Panc1 (cell line): Measurements from ENCODE around the gene PRKCA. TPM values are rescaled to one million over a fixed set of nuclear protein-coding genes. Genes with fewer than 3 reads are reported as not detected.

Source experiments
- ATAC-seq: fragments of 200-7000 bp; cut with Tn5 transposase; 2 replicates; pipeline ENCODE4 v1.9.1; 2020; ENCODE audit warnings: mild to moderate bottlenecking, moderate library complexity
- BruUV-seq: library from RNA; stranded (reverse); fragments of 400-500 nt; replicated peaks from 2 replicates; lab custom pipeline; 2021; lab: Mats Ljungman, UMichigan
- CTCF ChIA-PET: fragments of 300-600 bp; sonication (Branson Sonifier 250); formaldehyde crosslinking; loops from one replicate; lab custom pipeline; 2022; ENCODE audit warnings: antibody characterized with exemption; lab: Charles Lee
- POLR2A ChIA-PET: fragments of 300-600 bp; sonication (Branson Sonifier 250); formaldehyde crosslinking; loops from one replicate; lab custom pipeline; 2022; ENCODE audit warnings: antibody characterized with exemption; lab: Charles Lee
- DNase-seq: peaks from one replicate; pipeline ENCODE4 v3.0.0-alpha.2; 2010; ENCODE audit warnings: low read depth, low spot score
- H3K27ac ChIP-seq: 2 replicates; pipeline ENCODE4 v1.5.1; 2011; ENCODE audit warnings: mild to moderate bottlenecking, low read length, inconsistent platforms
- H3K27me3 ChIP-seq: fragments of 200-500 bp; sonication (Bioruptor generic); 2 replicates; pipeline ENCODE4 v1.6.0; 2014; ENCODE audit warnings: low read length, inconsistent platforms; ENCODE audit not compliant: control insufficient read depth, insufficient read depth
- H3K36me3 ChIP-seq: fragments of 200-500 bp; sonication (Bioruptor generic); 2 replicates; pipeline ENCODE4 v1.5.1; 2014; ENCODE audit warnings: inconsistent platforms, mild to moderate bottlenecking, low read length, moderate library complexity; ENCODE audit not compliant: control insufficient read depth, insufficient read depth
- H3K4me1 ChIP-seq: 2 replicates; pipeline ENCODE4 v1.5.1; 2011; ENCODE audit warnings: inconsistent platforms, mild to moderate bottlenecking, low read length, moderate library complexity; ENCODE audit not compliant: control insufficient read depth, insufficient read depth
- H3K4me3 ChIP-seq, 2 experiments: 2 replicates each; pipeline ENCODE4 v1.5.1; 2011 to 2012; ENCODE audit warnings: low read depth in 2 of 2, low read length in 2 of 2, mild to moderate bottlenecking in 2 of 2, inconsistent platforms in 1 of 2, moderate library complexity in 1 of 2
- H3K9me3 ChIP-seq: fragments of 200-500 bp; sonication (Bioruptor generic); 2 replicates; pipeline ENCODE4 v1.5.1; 2014; ENCODE audit warnings: low read depth, mild to moderate bottlenecking, inconsistent platforms, low read length, moderate library complexity; ENCODE audit not compliant: control insufficient read depth, insufficient read depth
- CTCF ChIP-seq: fragments of 450-650 bp; IDR thresholded peaks from 2 replicates; pipeline ENCODE4 v1.5.1; 2017; ENCODE audit warnings: mild to moderate bottlenecking
- POLR2AphosphoS5 ChIP-seq: IDR thresholded peaks from 2 replicates; pipeline ENCODE4 v1.6.1; 2012; ENCODE audit warnings: mild to moderate bottlenecking, low read depth, low read length, moderate library complexity
- REST ChIP-seq, 2 experiments: IDR thresholded peaks; 2 replicates each; pipeline ENCODE4 v1.6.1; 2011 to 2012; ENCODE audit warnings: low read depth in 2 of 2, control low read depth in 1 of 2, low read length in 1 of 2, mild to moderate bottlenecking in 1 of 2, moderate library complexity in 1 of 2; ENCODE audit not compliant: insufficient read depth in 1 of 2
- SIN3A ChIP-seq: IDR thresholded peaks from 2 replicates; pipeline ENCODE4 v1.6.1; 2012; ENCODE audit warnings: low read depth, mild to moderate bottlenecking, low read length, moderate library complexity, borderline replicate concordance; ENCODE audit not compliant: insufficient read depth
- TCF7L2 ChIP-seq: IDR thresholded peaks from 2 replicates; pipeline ENCODE4 v1.6.1; 2011; ENCODE audit warnings: mild to moderate bottlenecking, low read depth, low read length, inconsistent platforms
- in situ Hi-C: cut with HindIII; loops from 2 replicates; pipeline ENCODE4 v1.10.0; 2016; ENCODE audit warnings: low sequenced_read_pairs, low pct_unique_long_range_greater_than_20kb
- intact Hi-C: fragments of 100-400 bp; cut with micrococcal nuclease; formaldehyde crosslinking; loops from one replicate; pipeline ENCODE4 v1.10.0; 2022; ENCODE audit not compliant: unreplicated experiment
- total RNA-seq: library from RNA; stranded (reverse); gene quantifications from one replicate; pipeline ENCODE4 v1.2.1, GENCODE V29; 2021; ENCODE audit not compliant: unreplicated experiment

PRKCA gene
- total RNA-seq, 1 experiment from 2014 or later: 53.0 TPM

- intact Hi-C loops: no loop called here
- ATAC-seq: no peak
- POLR2A ChIA-PET: no interaction called here
Observed at GRCh38 chr17:66777689-66778225, 475.3 kb downstream of the PRKCA start.

GRCh38 chr17:66778531-66779236, 476.3 kb downstream of the PRKCA start:
- no peak overlapping the region for H3K4me3 ChIP-seq
- no TSS peak for BruUV-seq
- H3K4me1 ChIP-seq: no peaks in the 10 kb centered on the region
- no peak overlapping the region for H3K27ac ChIP-seq
- no peaks in the 10 kb centered on the region for H3K9me3 ChIP-seq
- H3K27me3 ChIP-seq: no peaks in the 10 kb centered on the region
- ChIA-PET CTCF (no interaction called here), POLR2A (no interaction called here)
- TF ChIP-seq CTCF (no peak), POLR2AphosphoS5 (no peak), TCF7L2 (no peak), REST (IDR thresholded peaks at IDR 0.05; ENCODE audit: insufficient read depth in 1 of 2, low read depth in 2 of 2, low read length in 1 of 2) (no peak), SIN3A (no peak)
- DNase-seq: no peak
- intact Hi-C loops (no loop called here), in situ Hi-C loops (no loop called here)
- no peak for ATAC-seq
- 0 out of 2 replicates have a peak, but pooled peaks cover 4% of the 10 kb centered on the region for H3K36me3 ChIP-seq

More at GRCh38 chr17:66777689-66778225, 475.3 kb downstream of the PRKCA start:
- TF ChIP-seq REST (IDR thresholded peaks at IDR 0.05; ENCODE audit: insufficient read depth in 1 of 2, low read depth in 2 of 2, low read length in 1 of 2) (no peak), CTCF (no peak)
- BruUV-seq: no TSS peak
- DNase-seq: no peak
- in situ Hi-C loops: no loop called here
- H3K9me3 ChIP-seq: no peaks in the 10 kb centered on the region
- CTCF ChIA-PET: no interaction called here
- 0 out of 2 replicates have a peak, but pooled peaks cover 4% of the 10 kb centered on the region for H3K36me3 ChIP-seq
- no peak overlapping the region for H3K4me3 ChIP-seq
- no peaks in the 10 kb centered on the region for H3K4me1 ChIP-seq
- H3K27me3 ChIP-seq: no peaks in the 10 kb centered on the region
- no peak overlapping the region for H3K27ac ChIP-seq
